WTC11 (cell line): ENCODE measurements around the gene TUBGCP4. TPM values are rescaled to one million over a fixed set of nuclear protein-coding genes. Genes with fewer than 3 reads are reported as not detected.
A peak's percentile ranks its signal among the peaks of the same experiment; 100 is the strongest.

Source experiments
- ATF6 ChIP-seq: sonication (generic); formaldehyde crosslinking; IDR thresholded peaks from 2 replicates; pipeline ENCODE4 v1.8.1; 2023; ENCODE audit warnings: mild to moderate bottlenecking, missing genetic modification reagents
- CREM ChIP-seq: sonication (generic); formaldehyde crosslinking; IDR thresholded peaks from 2 replicates; pipeline ENCODE4 v1.8.1; 2022; ENCODE audit warnings: mild to moderate bottlenecking, missing genetic modification reagents, moderate library complexity
- E2F4 ChIP-seq: sonication (generic); formaldehyde crosslinking; IDR thresholded peaks from 2 replicates; pipeline ENCODE4 v1.8.1; 2022; ENCODE audit warnings: low read depth, mild to moderate bottlenecking, moderate library complexity, missing genetic modification reagents, borderline replicate concordance
- ESRRA ChIP-seq: sonication (generic); formaldehyde crosslinking; IDR thresholded peaks from 2 replicates; pipeline ENCODE4 v1.8.1; 2022; ENCODE audit warnings: mild to moderate bottlenecking, missing genetic modification reagents, borderline replicate concordance
- ETV6 ChIP-seq: sonication (generic); formaldehyde crosslinking; IDR thresholded peaks from 2 replicates; pipeline ENCODE4 v1.8.1; 2022; ENCODE audit warnings: mild to moderate bottlenecking, missing genetic modification reagents
- FOXP1 ChIP-seq: sonication (generic); formaldehyde crosslinking; IDR thresholded peaks from 2 replicates; pipeline ENCODE4 v1.8.0; 2022; ENCODE audit warnings: missing genetic modification reagents, mild to moderate bottlenecking, moderate library complexity, borderline replicate concordance
- FOXP4 ChIP-seq: sonication (generic); formaldehyde crosslinking; IDR thresholded peaks from 2 replicates; pipeline ENCODE4 v1.8.0; 2022; ENCODE audit warnings: mild to moderate bottlenecking, missing genetic modification reagents
- GABPB1 ChIP-seq: sonication (generic); formaldehyde crosslinking; IDR thresholded peaks from 2 replicates; pipeline ENCODE4 v1.8.1; 2023; ENCODE audit warnings: mild to moderate bottlenecking, missing genetic modification reagents
- MAX ChIP-seq: sonication (generic); formaldehyde crosslinking; IDR thresholded peaks from 2 replicates; pipeline ENCODE4 v1.8.0; 2022; ENCODE audit warnings: mild to moderate bottlenecking, missing genetic modification reagents
- MYBL2 ChIP-seq: sonication (generic); formaldehyde crosslinking; IDR thresholded peaks from 2 replicates; pipeline ENCODE4 v1.8.1; 2023; ENCODE audit warnings: mild to moderate bottlenecking, moderate library complexity, missing genetic modification reagents
- SMAD3 ChIP-seq: sonication (generic); formaldehyde crosslinking; IDR thresholded peaks from 2 replicates; pipeline ENCODE4 v1.8.0; 2022; ENCODE audit warnings: missing genetic modification reagents, mild to moderate bottlenecking, borderline replicate concordance
- SP1 ChIP-seq: sonication (generic); formaldehyde crosslinking; conservative IDR thresholded peaks from 2 replicates; pipeline ENCODE4 v1.8.1; 2022; ENCODE audit warnings: missing genetic modification reagents
- STAT6 ChIP-seq: sonication (generic); formaldehyde crosslinking; conservative IDR thresholded peaks from 2 replicates; pipeline ENCODE4 v1.8.1; 2023; ENCODE audit warnings: mild to moderate bottlenecking, low read depth, missing genetic modification reagents, moderate library complexity
- TCF7 ChIP-seq: sonication (generic); formaldehyde crosslinking; IDR thresholded peaks from 2 replicates; pipeline ENCODE4 v1.8.0; 2022; ENCODE audit warnings: mild to moderate bottlenecking, low read depth, missing genetic modification reagents, moderate library complexity
- TEAD1 ChIP-seq: sonication (generic); formaldehyde crosslinking; IDR thresholded peaks from 2 replicates; pipeline ENCODE4 v1.8.0; 2022; ENCODE audit warnings: mild to moderate bottlenecking, missing genetic modification reagents
- USF1 ChIP-seq: sonication (generic); formaldehyde crosslinking; IDR thresholded peaks from 2 replicates; pipeline ENCODE4 v1.8.0; 2022; ENCODE audit warnings: mild to moderate bottlenecking, missing genetic modification reagents
- ZBTB21 ChIP-seq: sonication (generic); formaldehyde crosslinking; IDR thresholded peaks from 2 replicates; pipeline ENCODE4 v1.8.1; 2023; ENCODE audit warnings: mild to moderate bottlenecking, missing genetic modification reagents, borderline replicate concordance
- ZBTB43 ChIP-seq: sonication (generic); formaldehyde crosslinking; IDR thresholded peaks from 2 replicates; pipeline ENCODE4 v1.8.1; 2023; ENCODE audit warnings: mild to moderate bottlenecking, missing genetic modification reagents
- ZNF232 ChIP-seq: sonication (generic); formaldehyde crosslinking; IDR thresholded peaks from 2 replicates; pipeline ENCODE4 v1.8.0; 2022; ENCODE audit warnings: mild to moderate bottlenecking, missing genetic modification reagents
- ZNF281 ChIP-seq: sonication (generic); formaldehyde crosslinking; IDR thresholded peaks from 2 replicates; pipeline ENCODE4 v1.8.0; 2023; ENCODE audit warnings: mild to moderate bottlenecking, missing genetic modification reagents
- total RNA-seq: library from RNA; stranded (reverse); gene quantifications from 3 replicates; pipeline ENCODE4 v1.2.3, GENCODE V29; 2021

The TUBGCP4 gene
- total RNA-seq, 1 experiment from 2014 or later, result 22.5 TPM

GRCh38 chr15:43370975-43371974 is at the start of gene TUBGCP4, which contains the start of gene ZSCAN29 (continued):
- TF ChIP-seq E2F4 (CRISPR knock-in tag) (0 out of 2 replicates have a peak, but pooled peaks have one; percentile 56), STAT6 (CRISPR knock-in tag) (no peak), TEAD1 (CRISPR knock-in tag) (peak; percentile 45; the same call in 1 of the 2 replicates), USF1 (CRISPR knock-in tag) (peak; percentile 80), ZNF281 (CRISPR knock-in tag) (peak; percentile 55; the same call in 1 of the 2 replicates), ETV6 (CRISPR knock-in tag) (peak; percentile 79; the same call in 1 of the 2 replicates), SMAD3 (CRISPR knock-in tag) (0 out of 2 replicates have a peak, but pooled peaks have one; percentile 58), FOXP1 (CRISPR knock-in tag) (peak; percentile 86; the same call in 1 of the 2 replicates), GABPB1 (peak; percentile 67; the same call in 1 of the 2 replicates), ZBTB21 (no peak), MYBL2 (CRISPR knock-in tag) (peak; percentile 86), FOXP4 (CRISPR knock-in tag) (peak; percentile 49; the same call in 1 of the 2 replicates), ZBTB43 (CRISPR knock-in tag) (peak; percentile 89), ESRRA (0 out of 2 replicates have a peak, but pooled peaks have one; percentile 34), ATF6 (CRISPR knock-in tag) (no peak), TCF7 (CRISPR knock-in tag) (no peak), CREM (CRISPR knock-in tag) (peak; percentile 68; the same call in 1 of the 2 replicates), MAX (peak; percentile 54; the same call in 1 of the 2 replicates), ZNF232 (no peak), SP1 (peak; percentile 44; the same call in 1 of the 2 replicates)
